Endothelial cell of umbilical vein (primary cell): ENCODE data around the gene TENM4. TPM values are rescaled to one million over a fixed set of nuclear protein-coding genes. Genes with fewer than 3 reads are reported as not detected.

ENCODE experiments used
- BruUV-seq: library from RNA; stranded (reverse); fragments of 400-500 nt; replicated peaks from 2 replicates; lab custom pipeline; 2021; lab: Mats Ljungman, UMichigan
- CTCF ChIA-PET: fragments of 300-600, 350-600 bp; sonication (Branson Sonifier 250); formaldehyde crosslinking; loops from one replicate; lab custom pipeline; 2021; ENCODE audit warnings: antibody characterized with exemption, inconsistent platforms; lab: Charles Lee
- POLR2A ChIA-PET: fragments of 300-600, 350-600 bp; sonication (Branson Sonifier 250); formaldehyde crosslinking; loops from one replicate; lab custom pipeline; 2021; ENCODE audit warnings: antibody characterized with exemption, inconsistent platforms; lab: Charles Lee
- DNase-seq: peaks from one replicate; pipeline ENCODE4 v3.0.0-alpha.2; 2011; ENCODE audit warnings: low read depth, low spot score
- FAIRE-seq: peaks from 2 replicates; lab custom pipeline; 2011; peaks lifted over from hg19 to GRCh38; lab: Jason Lieb, UNC
- H2AFZ ChIP-seq: 2 replicates; pipeline ENCODE4 v1.6.0; 2012; ENCODE audit warnings: low read depth, low read length, control low read depth, inconsistent platforms
- H3K27ac ChIP-seq: 2 replicates; pipeline ENCODE4 v1.5.1; 2011; ENCODE audit warnings: low read depth, mild to moderate bottlenecking, control low read depth, low read length, moderate library complexity; ENCODE audit not compliant: insufficient read depth
- H3K27me3 ChIP-seq, 2 experiments: 2 replicates each; pipeline versions ENCODE4 v1.6.0 to v1.6.1; 2011; ENCODE audit warnings: low read length in 2 of 2, mixed read lengths in 1 of 2; ENCODE audit not compliant: control insufficient read depth in 2 of 2, insufficient read depth in 2 of 2
- H3K36me3 ChIP-seq, 2 experiments: 2 replicates in 1 of 2; 3 replicates in 1 of 2; pipeline ENCODE4 v1.5.1; 2011; ENCODE audit warnings: low read length in 2 of 2, mild to moderate bottlenecking in 1 of 2, moderate library complexity in 1 of 2; ENCODE audit not compliant: control insufficient read depth in 2 of 2, insufficient read depth in 2 of 2; ENCODE audit errors: extremely low read depth in 1 of 2
- H3K4me1 ChIP-seq: 3 replicates; pipeline ENCODE4 v1.5.1; 2011; ENCODE audit warnings: mild to moderate bottlenecking, low read length; ENCODE audit not compliant: control insufficient read depth, insufficient read depth; ENCODE audit errors: extremely low read depth
- H3K4me2 ChIP-seq: 2 replicates; pipeline ENCODE4 v1.6.1; 2011; ENCODE audit warnings: low read length, control low read depth, mixed read lengths; ENCODE audit not compliant: insufficient read depth
- H3K4me3 ChIP-seq, 3 experiments: fragments of 200-600 bp in 1 of 3; sonication (generic), shearing (Covaris generic) in 1 of 3; replicated peaks in 1 of 3; 2 replicates each; pipeline ENCODE4 v1.5.1; 2011 to 2016; ENCODE audit warnings: control low read depth in 3 of 3, low read length in 3 of 3, mild to moderate bottlenecking in 2 of 3, inconsistent platforms in 1 of 3, low read depth in 1 of 3, moderate library complexity in 1 of 3; ENCODE audit not compliant: insufficient read depth in 1 of 3
- H3K79me2 ChIP-seq: 2 replicates; pipeline ENCODE4 v1.6.0; 2012; ENCODE audit warnings: low read length, inconsistent platforms; ENCODE audit not compliant: control insufficient read depth, insufficient read depth
- H3K9ac ChIP-seq: replicated peaks from 2 replicates; pipeline ENCODE3; 2011; ENCODE audit warnings: low read length, control low read depth; ENCODE audit not compliant: insufficient read depth; ENCODE audit errors: extremely low read depth
- H3K9me1 ChIP-seq: replicated peaks from 3 replicates; pipeline ENCODE4 v1.6.0; 2011; ENCODE audit warnings: mild to moderate bottlenecking, low read length; ENCODE audit not compliant: control insufficient read depth, insufficient read depth; ENCODE audit errors: extremely low read depth
- H3K9me3 ChIP-seq: replicated peaks from 2 replicates; pipeline ENCODE4 v1.5.1; 2012; ENCODE audit warnings: low read length, inconsistent platforms; ENCODE audit not compliant: control insufficient read depth, insufficient read depth
- H4K20me1 ChIP-seq: replicated peaks from 2 replicates; pipeline ENCODE3; 2011; ENCODE audit warnings: mild to moderate bottlenecking, low read length; ENCODE audit not compliant: control insufficient read depth, insufficient read depth; ENCODE audit errors: extremely low read depth
- CTCF ChIP-seq, 2 donors: IDR thresholded peaks; 1 replicate in 1 of 2; 2 replicates in 1 of 2; pipeline ENCODE4 v1.5.1; 2011; ENCODE audit warnings: low read length in 2 of 2, mild to moderate bottlenecking in 2 of 2, moderate library complexity in 2 of 2, control low read depth in 1 of 2, inconsistent platforms in 1 of 2, low read depth in 1 of 2; ENCODE audit not compliant: insufficient read depth in 1 of 2; ENCODE audit errors: extremely low read depth in 1 of 2
- EZH2 ChIP-seq: IDR thresholded peaks from 2 replicates; pipeline ENCODE4 v1.6.1; 2012; ENCODE audit warnings: borderline replicate concordance, low read depth, mild to moderate bottlenecking, moderate library complexity, low read length, inconsistent platforms; ENCODE audit not compliant: severe bottlenecking
- FOS ChIP-seq: IDR thresholded peaks from 2 replicates; pipeline ENCODE4 v1.6.1; 2011; ENCODE audit warnings: mild to moderate bottlenecking, low read length, moderate library complexity, borderline replicate concordance; ENCODE audit not compliant: insufficient read depth
- GATA2 ChIP-seq: IDR thresholded peaks from 2 replicates; pipeline ENCODE4 v1.7.0; 2011; ENCODE audit warnings: low read depth, mild to moderate bottlenecking, moderate library complexity, mixed read lengths, low read length; ENCODE audit not compliant: insufficient read length, insufficient read depth
- JUN ChIP-seq: IDR thresholded peaks from 2 replicates; pipeline ENCODE4 v1.6.1; 2011; ENCODE audit warnings: borderline replicate concordance, low read depth; ENCODE audit not compliant: insufficient read length, insufficient read depth
- MYC ChIP-seq: IDR thresholded peaks from one replicate; pipeline ENCODE4 v1.6.1; 2011; ENCODE audit warnings: mild to moderate bottlenecking, low read depth, low read length
- POLR2A ChIP-seq: IDR thresholded peaks from 2 replicates; pipeline ENCODE4 v1.6.1; 2012; ENCODE audit warnings: low read depth, mild to moderate bottlenecking, control low read depth, low read length
- POLR2AphosphoS5 ChIP-seq: IDR thresholded peaks from 2 replicates; pipeline ENCODE4 v1.6.1; 2012; ENCODE audit warnings: low read depth, mild to moderate bottlenecking, control low read depth, low read length, moderate library complexity; ENCODE audit not compliant: insufficient read depth
- dilution Hi-C: fragments of 300-500 bp; cut with MboI; formaldehyde crosslinking; loops from one replicate; pipeline ENCODE4 v1.15.0; 2019; ENCODE audit warnings: low sequenced_read_pairs; ENCODE audit not compliant: extremely low pct_ligation_motif_present
- intact Hi-C: fragments of 100-400 bp; cut with micrococcal nuclease; formaldehyde crosslinking; loops from one replicate; pipeline ENCODE4 v1.10.0; 2022
- polyA plus RNA-seq, 4 experiments: library from polyadenylated mRNA; depleted of rRNA in 3 of 4; stranded (reverse) in 3 of 4; unstranded in 1 of 4; fragments of >200 nt; gene quantifications; 2 replicates each; pipeline versions ENCODE4 v1.2.1 to v1.2.3, GENCODE V29; 2011 to 2012; ENCODE audit warnings: missing spikeins in 1 of 4
- total RNA-seq: library from RNA; stranded (reverse); gene quantifications from 2 replicates; pipeline ENCODE4 v1.2.3, GENCODE V29; 2021
- TF ChIP-seq, protein P1 (sequence below): IDR thresholded peaks from 2 replicates; pipeline ENCODE4 v1.6.1; 2011; ENCODE audit not compliant: insufficient read depth, insufficient read length

The TENM4 gene
- total and polyA plus RNA-seq, 2 donors (not counting 3 experiments of a cell fraction or from before 2014, with no cell fraction given), result 0.06 to 0.27 TPM

DNA sequence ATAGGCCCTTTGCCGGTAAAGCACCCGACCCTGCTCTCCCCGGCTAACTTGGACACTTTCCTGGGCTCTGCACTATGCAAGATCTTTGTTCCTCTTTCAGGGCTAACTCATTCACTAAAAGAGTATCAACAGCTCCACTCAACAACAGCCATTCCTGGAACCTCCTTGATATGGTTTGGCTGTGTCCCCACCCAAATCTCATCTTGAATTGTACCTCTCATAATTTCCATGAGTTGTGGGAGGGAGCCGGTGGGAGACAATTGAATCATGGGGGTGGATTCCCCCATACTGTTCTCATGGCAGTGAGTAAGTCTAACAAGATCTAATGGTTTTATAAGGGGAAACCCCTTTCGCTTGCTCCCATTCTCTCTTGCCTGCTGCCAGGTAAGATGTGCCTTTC, 330.0 kb downstream of the TENM4 start:
- H3K9ac ChIP-seq, result no peak overlapping the region
- intact Hi-C loops, result no loop called here
- no peak overlapping the region for H3K27ac ChIP-seq
- no peaks in the 10 kb centered on the region for H3K79me2 ChIP-seq
- no peaks in the 10 kb centered on the region for H4K20me1 ChIP-seq
- H3K4me1 ChIP-seq, result no peaks in the 10 kb centered on the region
- H3K4me2 ChIP-seq, result no peak overlapping the region
- no TSS peak for BruUV-seq
- no peak overlapping the region for H3K4me3 ChIP-seq
- dilution Hi-C loops, result no loop called here
- H3K9me3 ChIP-seq, result no peaks in the 10 kb centered on the region
- DNase-seq (no peak), FAIRE-seq (no peak)
- CTCF ChIA-PET, result interaction anchor here (2.1 kb wide), 1 partner anchor 11 kb away, joined by 8 read pairs; no protein-coding TSS in a partner anchor
- no peaks in the 10 kb centered on the region for H3K9me1 ChIP-seq
- peaks cover 0 to 2% of the 10 kb centered on the region in 2 experiments for H3K27me3 ChIP-seq
- POLR2A ChIA-PET, result no interaction called here
- H3K36me3 ChIP-seq, result no peaks in the 10 kb centered on the region
- TF ChIP-seq GATA2, result no peak
- TF ChIP-seq JUN, result no peak
- TF ChIP-seq FOS, result no peak
- no peak for TF ChIP-seq MYC
- TF ChIP-seq CTCF (IDR thresholded peaks at IDR 0.05; ENCODE audit: extremely low read depth in 1 of 2, insufficient read depth in 1 of 2, low read depth in 1 of 2, low read length in 2 of 2), result no peak
- H2AFZ ChIP-seq, result no peak overlapping the region

DNA sequence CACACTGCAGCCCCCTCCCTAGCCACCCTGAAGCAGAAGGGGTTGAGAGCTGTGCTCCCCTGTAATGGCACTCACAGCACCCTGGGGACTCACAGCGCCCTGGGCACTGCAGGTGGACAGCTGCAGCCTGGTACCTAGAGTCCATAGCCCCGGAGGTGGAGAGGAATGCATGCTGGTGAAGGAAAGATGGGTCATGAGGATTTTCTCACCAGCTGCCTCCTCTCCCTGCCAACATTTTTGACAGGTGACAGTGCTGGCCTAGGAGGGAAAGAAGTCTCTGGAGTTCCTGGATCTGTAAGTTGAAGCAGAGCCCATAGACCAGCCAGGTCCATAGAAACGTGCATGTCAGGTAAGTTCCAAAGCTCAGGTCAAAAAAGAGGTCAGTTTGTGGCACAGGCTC, 330.5 kb downstream of the TENM4 start:
- TF ChIP-seq GATA2 (no peak), FOS (no peak), POLR2A (no peak), MYC (no peak), POLR2AphosphoS5 (no peak), JUN (no peak), CTCF (IDR thresholded peaks at IDR 0.05; ENCODE audit: extremely low read depth in 1 of 2, insufficient read depth in 1 of 2, low read depth in 1 of 2, low read length in 2 of 2) (no peak), EZH2 (no peak)
- TF ChIP-seq, protein P1, sequence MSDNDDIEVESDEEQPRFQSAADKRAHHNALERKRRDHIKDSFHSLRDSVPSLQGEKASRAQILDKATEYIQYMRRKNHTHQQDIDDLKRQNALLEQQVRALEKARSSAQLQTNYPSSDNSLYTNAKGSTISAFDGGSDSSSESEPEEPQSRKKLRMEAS, result no peak

More for the DNA sequence above, 330.5 kb downstream of the TENM4 start:
- no peak overlapping the region for H3K4me2 ChIP-seq
- no peaks in the 10 kb centered on the region for H3K9me3 ChIP-seq
- POLR2A ChIA-PET, result no interaction called here
- no peaks in the 10 kb centered on the region for H3K36me3 ChIP-seq
- dilution Hi-C loops, result no loop called here
- H3K4me3 ChIP-seq, result no peak overlapping the region
- intact Hi-C loops, result no loop called here
- H4K20me1 ChIP-seq, result no peaks in the 10 kb centered on the region
- no peak for DNase-seq
- H3K9ac ChIP-seq, result no peak overlapping the region
- no peaks in the 10 kb centered on the region for H3K9me1 ChIP-seq
- CTCF ChIA-PET, result interaction anchor here (2.3 kb wide), 1 partner anchor 10 kb away, joined by 13 read pairs; no protein-coding TSS in a partner anchor
- no TSS peak for BruUV-seq
- no peak overlapping the region for H2AFZ ChIP-seq
- H3K79me2 ChIP-seq, result no peaks in the 10 kb centered on the region
- no peak for FAIRE-seq
- no peaks in the 10 kb centered on the region for H3K4me1 ChIP-seq
- peaks cover 0 to 2% of the 10 kb centered on the region in 2 experiments for H3K27me3 ChIP-seq
- H3K27ac ChIP-seq, result no peak overlapping the region
